SW 1271 (cell line): ENCODE measurements around the gene TTC39C.

Source experiments
- DNase-seq, 2 experiments: peaks; one replicate each; lab custom pipeline; 2025; lab: John Stamatoyannopoulos, UW

Gene TTC39C

GRCh38 chr18:24089076-24089475 lies 74.5 kb downstream of the TTC39C start:
- DNase-seq = no peak

DNA sequence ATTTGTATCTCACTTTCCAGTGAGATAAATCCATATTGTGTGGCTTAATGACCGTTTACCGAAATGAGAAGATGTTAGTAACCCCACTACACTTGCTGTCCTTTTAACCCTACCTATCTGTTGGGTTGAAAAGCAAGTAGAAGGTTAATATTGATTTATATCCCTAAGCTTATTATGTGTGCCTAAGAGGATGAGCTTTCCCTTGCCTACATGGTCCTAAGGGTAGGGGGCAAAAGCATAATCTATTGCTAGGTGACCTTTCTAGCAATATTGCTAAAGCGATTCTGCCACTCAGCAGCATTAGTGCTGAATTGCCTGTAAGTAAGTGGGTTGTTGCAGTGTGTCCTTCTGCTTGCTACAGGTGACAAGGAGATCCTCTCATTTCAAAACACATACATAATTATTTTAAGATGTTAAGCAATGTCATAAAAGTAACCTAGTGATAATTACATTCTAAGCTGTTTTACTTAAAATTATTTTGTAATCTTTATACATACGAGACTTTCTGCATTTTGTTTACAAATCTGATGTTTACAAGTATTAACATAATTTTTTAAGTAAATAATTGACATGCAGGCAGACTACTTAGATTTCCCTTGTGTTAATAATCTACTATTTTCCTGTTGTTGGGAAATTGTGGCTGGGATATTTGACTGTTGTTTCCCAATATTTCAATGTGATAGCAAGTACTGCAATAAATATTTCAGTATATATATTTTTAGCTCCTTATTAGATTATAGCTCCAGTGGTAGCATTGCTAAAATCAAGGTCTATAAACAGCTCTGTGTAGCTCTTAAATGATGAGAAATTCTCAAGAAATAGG lies 75.2 kb downstream of the TTC39C start:
- no peak for DNase-seq

GRCh38 chr18:24090876-24091275 lies 76.3 kb downstream of the TTC39C start:
- no peak for DNase-seq

- DNase-seq = no peak
Observed at GRCh38 chr18:24094561-24094960, 80.0 kb downstream of the TTC39C start.

DNA sequence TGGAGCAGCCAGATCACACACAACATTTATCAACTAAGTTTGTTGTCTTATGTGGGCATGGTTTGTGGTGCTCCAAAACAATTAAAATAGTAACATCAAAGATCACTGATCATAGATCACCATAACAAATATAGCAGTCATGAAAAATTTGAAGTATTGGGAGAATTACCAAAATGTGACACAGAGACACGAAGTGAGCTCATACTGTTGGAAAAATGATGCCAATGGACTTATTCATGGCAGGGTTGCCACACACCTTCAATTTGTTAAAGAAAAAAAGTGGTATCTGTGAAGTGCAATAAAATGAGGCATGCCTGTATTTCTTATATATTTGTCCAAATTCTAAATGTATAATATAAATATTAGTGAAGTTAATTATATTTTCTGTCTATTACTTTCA lies 81.4 kb downstream of the TTC39C start:
- DNase-seq = no peak

- DNase-seq = no peak
Observed at GRCh38 chr18:24103320-24104021, 88.9 kb downstream of the TTC39C start.

DNA sequence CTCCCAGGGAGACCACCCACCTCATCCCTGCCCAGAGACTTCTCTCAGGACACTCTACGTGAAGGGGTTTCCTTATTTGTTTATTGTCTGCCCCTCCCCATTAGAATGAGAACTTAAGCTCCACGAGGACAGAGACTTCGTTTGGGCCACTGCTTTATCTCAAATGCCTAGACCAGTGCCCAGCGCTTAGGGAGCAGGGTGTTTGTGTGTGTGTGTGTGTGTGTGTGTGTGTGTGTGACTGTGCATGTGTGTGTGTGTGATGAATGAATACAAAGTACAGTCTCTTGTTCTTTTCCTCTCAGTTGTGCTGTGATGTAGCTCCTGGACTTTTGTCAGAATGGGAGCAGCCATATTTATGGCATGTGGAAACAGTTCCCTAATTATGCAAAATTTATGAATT lies 89.9 kb downstream of the TTC39C start:
- no peak for DNase-seq

- no peak for DNase-seq
Observed at GRCh38 chr18:24108641-24109040, 94.1 kb downstream of the TTC39C start.

DNA sequence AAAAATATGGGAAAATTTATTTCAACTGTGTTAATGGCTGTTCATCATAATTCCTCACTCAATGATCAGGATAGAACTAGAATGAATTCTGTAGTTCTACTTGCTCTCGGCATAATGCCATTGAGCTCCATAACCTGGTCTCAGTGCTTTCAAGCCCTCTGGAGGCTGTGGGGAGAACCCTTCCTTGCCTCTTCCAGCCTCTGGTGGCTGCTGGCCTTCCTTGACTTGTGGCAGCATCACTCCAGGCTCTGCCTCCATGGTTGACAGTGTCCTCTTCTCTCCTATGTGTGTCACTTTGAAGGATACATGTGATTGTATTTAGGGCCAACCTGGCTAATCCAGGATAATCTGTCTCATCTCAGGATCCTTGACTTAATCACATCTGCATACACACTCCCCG lies 97.4 kb downstream of the TTC39C start:
- no peak for DNase-seq

DNA sequence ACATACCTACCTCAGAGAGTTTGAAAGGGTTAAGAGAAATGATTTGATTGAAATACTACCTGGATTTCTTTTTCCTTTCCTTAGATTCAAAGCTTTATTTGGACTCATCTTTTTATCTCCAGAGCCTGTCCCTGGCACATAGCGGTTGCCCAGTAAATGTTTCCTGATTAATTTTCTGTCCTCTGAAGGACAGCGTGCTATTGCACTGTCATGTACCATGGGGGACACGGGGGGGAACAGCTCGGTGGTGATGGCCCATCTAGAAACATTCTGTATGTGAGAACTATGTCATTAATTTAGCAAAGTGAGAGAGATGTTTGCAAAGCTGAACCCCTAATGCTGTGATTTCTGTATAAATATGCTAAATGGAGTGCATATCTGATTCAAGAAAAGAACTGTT lies 97.9 kb downstream of the TTC39C start:
- DNase-seq = no peak

GRCh38 chr18:24112874-24113615 lies 98.5 kb downstream of the TTC39C start:
- DNase-seq = no peak

DNA sequence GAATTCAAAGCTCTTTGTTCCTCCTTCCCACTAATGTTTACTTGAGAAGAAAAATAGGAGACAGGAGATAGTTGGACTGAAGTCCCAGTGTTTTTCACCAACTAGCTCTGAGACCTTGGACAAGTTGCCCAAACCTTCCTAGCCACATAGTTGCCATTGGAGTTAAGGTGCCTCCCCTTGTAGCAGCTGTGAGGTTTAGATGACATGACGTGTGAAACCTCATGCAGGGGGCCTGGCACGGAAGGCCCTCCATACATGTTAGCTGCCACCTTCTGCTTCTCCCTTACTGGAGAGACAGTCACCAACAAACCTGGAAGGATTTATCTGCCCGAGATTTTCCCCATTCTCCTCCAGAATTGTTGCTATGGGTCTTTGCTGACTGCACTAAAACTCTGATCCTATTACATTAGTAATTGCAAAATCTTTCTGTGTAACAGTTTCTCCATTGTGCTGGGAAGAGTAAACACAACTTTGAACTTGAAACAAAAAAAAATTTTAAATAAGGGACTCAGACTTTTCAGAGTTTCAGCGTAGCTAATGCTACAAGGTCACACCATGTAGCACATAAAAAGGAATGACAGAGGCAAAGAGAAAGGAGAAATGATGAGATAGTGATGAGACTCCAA lies 100.5 kb downstream of the TTC39C start:
- DNase-seq = no peak

DNA sequence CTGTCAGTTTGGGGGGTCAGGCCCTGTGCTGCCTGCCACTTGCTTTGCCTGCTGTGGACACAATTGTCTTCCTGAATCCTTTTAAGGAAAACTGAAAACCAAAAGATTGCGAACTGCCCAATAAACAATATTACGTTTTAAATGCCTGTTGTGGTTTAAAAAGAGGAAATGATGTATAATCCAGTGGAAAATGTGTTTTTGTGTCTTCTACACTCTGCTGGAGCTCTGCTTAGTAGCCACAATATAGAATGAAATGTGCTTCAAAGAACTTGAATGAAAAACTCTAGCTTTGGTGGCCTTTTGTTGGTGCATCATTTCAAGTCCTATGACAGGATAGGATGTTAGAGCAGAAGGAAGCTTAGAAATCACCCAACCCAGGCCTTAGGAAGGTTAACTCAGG lies 101.1 kb downstream of the TTC39C start:
- DNase-seq = no peak

DNA sequence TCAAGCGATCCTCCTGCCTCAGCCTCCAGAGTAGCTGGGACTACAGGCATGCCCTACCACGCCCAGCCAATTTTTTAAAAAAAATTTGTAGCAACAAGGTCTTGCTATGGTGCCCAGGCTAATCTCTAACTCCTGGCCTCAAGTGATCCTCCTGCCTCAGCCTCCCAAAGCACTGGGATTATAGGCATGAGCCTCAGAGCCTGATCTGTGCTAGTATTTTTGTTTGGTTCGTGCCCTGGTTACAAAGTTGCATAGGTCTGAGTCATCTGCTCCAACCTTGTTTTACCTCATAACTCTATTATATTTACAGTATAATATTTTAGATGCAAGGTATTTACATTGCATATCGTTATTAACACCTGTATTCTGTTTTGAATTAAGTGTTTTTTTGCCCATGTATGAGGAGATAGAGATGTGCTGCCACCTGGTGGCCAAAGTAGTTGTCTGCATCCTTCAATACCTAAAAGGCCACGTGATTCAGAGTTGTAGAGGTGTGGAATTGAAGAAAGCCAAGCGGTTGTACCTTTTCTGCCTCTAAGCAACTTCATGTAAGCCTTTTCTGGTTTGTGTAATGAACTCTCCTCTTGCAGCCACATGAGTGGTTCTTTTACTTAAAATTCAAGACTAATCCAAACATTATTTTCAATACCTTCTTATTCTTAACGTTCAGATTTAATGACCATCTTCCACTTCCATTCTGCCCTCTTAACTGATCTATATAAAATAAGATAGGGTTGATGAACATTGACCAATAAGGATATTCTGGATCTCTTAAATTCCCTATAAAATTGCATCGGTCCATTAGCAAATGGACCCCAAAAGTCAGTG lies 104.4 kb downstream of the TTC39C start:
- DNase-seq = peak; percentile 4 to 69

DNA sequence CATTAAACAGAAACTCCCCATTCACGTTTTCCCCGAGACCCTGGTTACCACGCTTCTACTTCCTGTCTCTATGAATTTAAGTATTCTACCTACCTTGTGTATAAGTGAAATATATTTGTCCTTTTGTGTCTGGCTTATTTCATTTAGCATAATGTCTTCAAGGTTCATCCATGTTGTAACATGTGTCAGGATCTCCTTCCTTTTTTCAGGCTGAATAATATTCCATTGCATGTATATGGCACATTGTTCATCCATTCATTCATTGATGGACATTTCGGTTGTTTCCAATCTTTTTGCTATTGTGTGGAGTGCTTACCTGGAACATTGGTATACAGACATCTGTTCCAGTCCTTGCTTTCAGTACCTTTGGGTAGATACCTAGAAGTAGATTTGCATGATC lies 106.1 kb downstream of the TTC39C start:
- DNase-seq = no peak

DNA sequence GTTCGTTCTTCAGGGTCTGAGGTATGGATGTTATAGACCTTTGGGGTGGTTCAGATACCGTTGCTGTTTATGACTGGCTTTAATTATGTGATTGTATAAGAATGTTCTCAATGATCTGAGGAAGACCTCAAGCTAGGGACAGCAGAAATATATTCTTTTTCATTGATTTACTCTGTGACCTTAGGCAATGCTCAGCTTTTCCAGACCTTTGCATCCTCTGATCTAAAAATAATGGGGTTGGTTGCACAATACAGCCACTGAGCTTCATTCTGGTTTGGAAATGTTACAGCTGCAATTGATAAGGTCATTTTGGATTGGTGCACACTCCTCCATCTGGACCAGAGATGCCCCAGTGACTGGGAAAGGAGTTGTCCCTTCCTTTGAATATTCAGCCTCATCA lies 107.1 kb downstream of the TTC39C start:
- DNase-seq = no peak

DNA sequence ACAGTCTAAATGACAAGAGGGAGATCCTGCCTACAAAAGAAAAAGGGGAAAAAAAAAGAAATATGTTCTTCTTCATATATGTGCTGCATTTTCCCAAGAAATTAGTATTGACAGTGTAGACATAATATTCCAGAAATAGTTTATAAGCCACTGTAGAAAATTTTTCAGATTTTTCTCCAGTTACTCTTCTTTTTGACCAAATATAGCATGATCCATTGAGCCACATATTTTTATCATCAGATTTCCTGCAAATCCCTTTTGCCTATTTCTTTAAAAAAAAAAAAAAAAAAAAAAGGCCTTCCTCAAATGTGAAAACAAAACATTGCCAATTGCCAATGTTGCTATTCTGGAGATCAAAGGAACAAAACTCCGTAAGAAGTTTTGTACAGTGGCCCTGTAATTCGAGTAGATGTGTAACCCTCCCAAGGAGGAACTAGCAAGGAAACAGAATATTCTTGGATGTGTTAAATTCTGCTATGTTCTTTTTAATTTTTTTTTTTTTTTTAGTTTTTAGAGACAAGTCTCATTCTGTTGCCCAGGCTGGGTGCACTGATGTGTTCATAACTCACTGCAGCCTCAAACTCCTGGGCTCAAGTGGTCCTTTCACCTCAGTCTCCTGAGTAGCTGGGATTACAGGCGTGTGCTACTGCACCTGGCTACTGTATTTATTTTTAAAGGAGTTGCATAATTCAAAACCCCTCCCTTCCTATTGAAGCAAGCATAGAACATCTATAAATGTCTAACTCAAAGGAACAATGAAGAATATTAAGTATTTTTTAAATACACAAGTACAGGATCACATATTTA lies 111.8 kb downstream of the TTC39C start:
- DNase-seq = no peak

DNA sequence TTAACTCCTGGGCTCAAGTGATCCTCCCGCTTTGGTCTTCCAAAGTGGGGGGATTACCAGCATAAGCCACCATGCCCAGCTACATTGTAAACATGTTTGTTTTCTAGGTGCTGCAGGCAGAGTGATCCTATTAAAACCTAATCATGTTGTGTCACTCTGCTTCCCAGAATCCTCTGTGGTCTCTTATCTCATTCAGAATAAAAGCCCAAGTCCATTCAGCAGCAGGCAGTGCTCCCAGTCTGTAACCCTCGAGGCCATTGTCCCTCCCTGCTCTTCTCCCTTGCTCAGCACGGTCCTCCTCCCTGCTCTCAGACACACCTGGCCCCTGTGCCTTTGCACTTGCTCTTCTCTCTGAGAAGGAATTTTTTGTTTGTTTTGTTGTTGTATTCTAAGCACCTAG lies 113.2 kb downstream of the TTC39C start:
- DNase-seq = no peak

- no peak for DNase-seq
Observed at GRCh38 chr18:24128700-24129099, 114.1 kb downstream of the TTC39C start.

DNA sequence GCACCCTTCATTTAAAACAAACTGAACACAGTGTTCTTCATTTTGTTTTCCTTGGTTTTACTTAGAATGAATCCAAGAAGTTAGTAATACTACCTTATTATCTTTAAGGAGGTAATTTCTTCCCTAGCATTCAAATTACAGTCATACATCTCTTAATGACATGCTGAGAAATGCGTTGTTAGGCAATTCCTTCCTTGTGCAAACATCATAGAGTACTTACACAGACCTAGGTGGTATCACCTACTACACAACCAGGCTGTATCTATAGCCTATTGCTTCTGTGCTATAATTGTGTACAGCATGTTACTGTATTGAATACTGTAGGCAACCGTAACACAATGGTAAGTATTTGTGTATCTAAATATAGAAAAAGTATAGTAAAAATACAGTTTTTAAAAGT lies 115.9 kb downstream of the TTC39C start:
- DNase-seq = no peak

GRCh38 chr18:24136967-24137373 lies 122.4 kb downstream of the TTC39C start:
- no peak for DNase-seq
